Kidney capillary endothelial cell (primary cell): ENCODE results near the gene ITGA6.

Source experiments
- DNase-seq: peaks from one replicate; pipeline ENCODE4 v3.0.0-alpha.2; 2018; ENCODE audit warnings: low spot score

Gene ITGA6

DNA sequence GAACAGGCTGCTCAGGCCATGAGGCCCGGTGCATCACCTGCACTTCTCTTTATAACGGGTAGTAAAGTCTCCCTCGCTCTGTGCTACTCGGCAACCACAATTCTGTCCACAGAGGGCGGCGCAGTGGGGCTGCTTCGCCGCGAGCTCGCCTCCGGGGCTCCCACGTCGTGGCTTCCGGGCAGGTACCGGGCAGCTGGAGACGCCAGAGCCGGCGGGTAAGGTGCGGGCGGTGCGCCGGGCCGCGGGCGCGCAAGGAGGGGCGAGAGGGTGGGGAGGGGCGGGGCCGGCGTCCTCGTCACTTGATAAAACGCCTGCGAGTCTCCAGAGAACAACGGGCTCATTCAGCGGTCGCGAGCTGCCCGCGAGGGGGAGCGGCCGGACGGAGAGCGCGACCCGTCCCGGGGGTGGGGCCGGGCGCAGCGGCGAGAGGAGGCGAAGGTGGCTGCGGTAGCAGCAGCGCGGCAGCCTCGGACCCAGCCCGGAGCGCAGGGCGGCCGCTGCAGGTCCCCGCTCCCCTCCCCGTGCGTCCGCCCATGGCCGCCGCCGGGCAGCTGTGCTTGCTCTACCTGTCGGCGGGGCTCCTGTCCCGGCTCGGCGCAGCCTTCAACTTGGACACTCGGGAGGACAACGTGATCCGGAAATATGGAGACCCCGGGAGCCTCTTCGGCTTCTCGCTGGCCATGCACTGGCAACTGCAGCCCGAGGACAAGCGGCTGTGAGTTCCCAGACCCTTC lies at the start of gene ITGA6:
Gene ITGA6, plus strand, starts transcription at position 331 of the 734 bp plus-strand sequence.
- DNase-seq: no peak

DNA sequence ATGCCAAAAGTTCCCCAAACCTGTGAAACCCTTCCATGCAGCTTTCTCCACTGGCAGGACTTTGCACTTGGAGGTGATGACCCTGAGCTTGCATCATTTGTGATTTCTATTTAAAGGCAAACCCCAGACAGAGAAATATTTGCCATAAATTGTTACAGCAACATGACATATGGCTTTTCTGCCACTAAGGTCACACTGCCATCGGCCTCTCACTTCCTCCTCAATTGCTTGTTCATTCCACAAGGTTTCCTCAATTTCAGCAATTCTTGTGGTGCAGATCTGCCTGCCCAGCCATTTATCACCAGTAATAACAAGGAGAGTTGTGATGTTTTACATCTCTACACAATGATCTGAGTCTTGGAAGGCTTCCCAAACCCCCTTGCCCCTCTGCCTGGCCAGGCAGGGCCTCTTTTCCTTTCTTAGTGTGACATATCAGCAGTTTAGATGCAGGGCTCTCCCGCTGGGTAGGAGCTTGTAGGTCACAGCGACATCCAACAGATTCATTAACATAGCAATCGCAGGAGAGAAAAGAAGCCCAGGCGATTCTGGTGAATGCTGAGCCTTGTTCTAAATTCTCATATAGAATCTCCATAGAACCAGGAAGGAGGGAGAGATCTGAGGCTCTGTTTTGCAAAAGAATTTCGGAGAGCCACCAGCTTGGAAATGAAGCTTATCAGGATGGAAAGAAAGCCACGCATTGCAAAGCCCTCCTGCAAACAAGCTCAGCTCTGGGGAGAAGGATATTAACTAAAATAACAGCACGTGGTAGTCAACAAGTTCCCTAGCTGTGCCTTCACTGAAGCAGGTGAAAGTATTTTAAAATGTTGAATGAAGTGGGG lies 46.7 kb upstream of the ITGA6 start:
- no peak for DNase-seq

- DNase-seq: no peak
Measured at GRCh38 chr2:172381275-172382027, 45.9 kb upstream of the ITGA6 start.

DNA sequence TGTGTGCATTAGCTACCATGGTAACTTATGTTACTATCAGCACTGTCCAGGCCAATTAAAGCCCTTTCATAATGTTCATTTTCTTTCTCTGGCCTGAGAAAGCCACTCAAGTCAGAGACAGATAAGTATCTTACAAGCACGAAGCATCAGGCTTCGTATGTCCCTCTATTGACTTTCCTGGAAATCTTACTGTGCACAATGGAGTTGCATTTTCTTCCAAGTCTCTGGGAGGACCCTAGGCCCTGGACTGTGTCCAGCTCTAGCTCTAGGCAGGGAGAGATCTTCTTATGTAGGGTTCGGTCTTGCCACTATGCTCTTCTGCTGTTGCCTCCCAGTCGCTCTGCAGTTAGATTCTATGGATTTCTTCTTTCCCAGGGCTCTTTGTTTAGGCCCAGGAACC lies 40.0 kb upstream of the ITGA6 start:
- no peak for DNase-seq

DNA sequence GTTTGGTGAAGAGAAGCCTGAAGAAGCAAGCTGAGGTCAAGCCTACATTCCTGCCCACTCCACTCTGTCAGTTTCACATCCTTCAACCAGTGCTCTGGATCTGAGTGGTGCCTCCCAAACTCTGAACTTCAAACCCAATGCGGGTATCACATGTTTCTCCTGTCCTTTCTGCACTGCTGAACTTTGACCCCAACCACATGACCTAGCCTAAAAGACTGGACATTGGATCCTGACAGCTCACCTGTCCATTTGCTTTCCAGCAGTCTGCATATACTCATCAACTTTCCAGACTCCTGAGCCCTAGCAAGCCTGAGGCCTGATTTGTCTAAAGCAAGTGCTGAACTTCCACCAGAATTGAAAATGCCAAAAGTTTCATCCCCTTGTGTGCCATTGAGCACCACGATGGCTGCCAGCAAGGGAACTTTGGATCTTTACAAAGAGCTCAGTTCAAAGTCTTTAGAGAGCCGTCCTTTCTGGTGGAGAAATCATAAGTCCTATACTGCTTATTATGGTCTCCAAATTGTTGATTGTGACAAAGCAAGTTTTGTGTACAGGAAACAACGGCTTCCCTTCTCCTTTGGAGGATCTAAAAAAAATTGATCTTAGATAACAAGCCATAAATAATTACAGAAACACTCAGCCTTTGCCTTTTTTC lies 37.6 kb upstream of the ITGA6 start:
- DNase-seq: no peak

DNA sequence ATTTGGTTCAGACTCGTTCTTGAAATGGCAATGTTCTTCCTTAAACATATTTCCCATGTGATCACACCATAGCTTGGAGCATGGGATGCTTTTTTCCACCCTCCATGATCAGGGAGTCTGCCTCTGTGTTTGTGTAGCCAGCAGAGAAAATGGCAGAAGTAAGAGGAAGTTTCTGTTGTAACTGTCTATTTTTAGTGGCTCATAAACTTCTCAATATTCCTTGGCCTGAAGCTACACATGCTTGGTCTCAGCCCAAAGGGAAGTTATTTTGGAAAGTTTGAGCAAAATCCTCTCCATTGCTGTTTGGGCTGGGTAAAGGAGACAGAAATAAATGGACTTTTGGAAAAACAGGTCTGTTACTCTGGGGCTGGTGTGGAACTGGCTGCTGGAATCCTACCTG lies 33.4 kb upstream of the ITGA6 start:
- DNase-seq: no peak

DNA sequence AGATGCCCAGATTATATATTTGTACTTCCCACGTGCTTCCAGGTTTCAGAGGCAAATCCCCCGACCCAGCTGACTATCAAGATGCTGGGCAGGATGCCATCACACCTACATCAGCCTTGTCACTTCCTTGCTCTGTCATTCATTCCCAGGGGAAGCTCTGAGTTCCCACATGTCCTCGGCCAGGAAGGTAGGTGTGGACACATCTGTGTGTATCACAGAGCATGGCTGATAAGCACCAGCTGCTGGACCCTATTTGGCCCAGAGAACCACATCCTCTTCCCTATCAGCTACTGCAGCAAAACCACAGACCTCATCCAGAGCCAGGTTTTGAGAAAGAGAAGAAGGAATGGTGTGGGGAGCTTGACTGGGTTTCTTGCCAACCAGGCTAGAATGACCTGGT lies 31.9 kb upstream of the ITGA6 start:
- DNase-seq: no peak

DNA sequence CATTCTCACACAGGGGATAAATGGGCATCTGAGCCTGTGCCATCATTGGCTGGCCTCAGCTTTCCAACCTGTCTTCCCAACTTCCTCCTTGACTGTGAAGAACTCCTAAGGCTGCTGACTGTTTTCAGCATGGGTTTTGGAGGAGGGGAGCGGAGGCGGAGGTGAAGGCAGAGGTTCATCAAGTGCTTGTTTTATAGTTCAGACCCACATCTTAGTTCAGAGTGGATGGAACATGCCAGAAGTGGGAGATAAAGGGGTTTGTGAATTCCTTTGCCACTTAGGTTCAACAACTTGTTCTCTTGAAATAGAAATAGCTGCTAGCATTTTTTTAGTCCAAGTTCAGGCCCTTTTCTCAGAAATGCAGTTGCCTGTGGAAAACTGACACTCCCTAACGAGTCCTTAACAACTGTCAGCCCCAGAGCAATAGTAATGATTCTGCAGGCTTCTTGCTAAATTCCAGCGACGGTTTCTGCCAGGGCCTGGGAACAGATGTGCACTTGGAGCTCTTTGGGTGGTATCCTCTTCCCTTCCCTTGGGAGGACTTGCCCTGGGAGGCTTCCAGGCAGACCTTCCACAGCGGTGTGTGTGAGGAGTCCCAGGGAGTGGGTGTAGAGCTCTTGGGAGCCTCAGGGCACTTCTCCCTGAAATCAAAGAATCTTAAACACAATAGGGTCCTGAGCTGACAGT lies 30.1 kb upstream of the ITGA6 start:
- DNase-seq: no peak

GRCh38 chr2:172398440-172398839 lies 28.9 kb upstream of the ITGA6 start:
- DNase-seq: no peak

GRCh38 chr2:172399765-172400164 lies 27.6 kb upstream of the ITGA6 start:
- DNase-seq: no peak

DNA sequence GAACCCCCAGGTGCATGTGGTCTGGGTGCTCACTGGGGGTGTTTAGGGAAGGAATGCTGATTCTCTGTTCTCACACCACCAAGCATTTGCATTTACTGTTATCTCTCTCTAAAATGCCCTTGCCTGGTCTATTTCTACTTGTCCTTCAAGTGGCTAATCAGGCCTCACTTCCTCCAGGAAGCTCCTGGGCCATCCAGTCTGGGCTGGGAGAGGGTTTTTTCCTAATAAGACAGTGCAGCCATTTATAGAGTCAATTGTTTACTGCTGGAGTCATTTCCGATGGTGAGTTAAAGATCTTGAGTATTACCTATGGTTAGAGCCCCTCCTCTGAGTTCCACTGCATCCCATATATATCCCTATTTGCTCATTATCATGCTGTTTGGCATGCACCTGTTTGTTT lies 25.2 kb upstream of the ITGA6 start:
- peak; percentile 87 for DNase-seq

GRCh38 chr2:172403402-172403801 lies 24.0 kb upstream of the ITGA6 start:
- no peak for DNase-seq

- DNase-seq: no peak
Measured at GRCh38 chr2:172403881-172404468, 23.4 kb upstream of the ITGA6 start.

GRCh38 chr2:172404824-172405223 lies 22.6 kb upstream of the ITGA6 start:
- DNase-seq: peak; percentile 84

DNA sequence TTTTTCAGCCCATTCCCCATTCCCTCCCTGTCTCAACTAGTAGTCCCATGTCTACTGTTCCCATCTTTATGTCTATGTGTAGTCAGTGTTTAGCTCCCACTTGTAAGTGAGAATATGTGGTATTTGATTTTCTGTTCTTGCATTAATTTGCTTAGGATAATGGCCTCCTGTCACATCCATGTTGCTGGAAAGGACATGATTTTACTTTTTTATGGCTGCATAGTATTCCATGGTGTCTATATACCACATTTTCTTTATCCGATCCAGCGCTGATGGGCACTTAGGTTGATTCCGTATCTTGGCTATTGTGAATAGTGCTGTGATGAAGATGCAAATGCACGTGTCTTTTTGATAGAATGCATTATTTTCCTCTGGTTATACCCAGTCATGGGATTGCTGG lies 21.7 kb upstream of the ITGA6 start:
- DNase-seq: no peak

- no peak for DNase-seq
Measured at GRCh38 chr2:172408143-172408766, 19.1 kb upstream of the ITGA6 start.

DNA sequence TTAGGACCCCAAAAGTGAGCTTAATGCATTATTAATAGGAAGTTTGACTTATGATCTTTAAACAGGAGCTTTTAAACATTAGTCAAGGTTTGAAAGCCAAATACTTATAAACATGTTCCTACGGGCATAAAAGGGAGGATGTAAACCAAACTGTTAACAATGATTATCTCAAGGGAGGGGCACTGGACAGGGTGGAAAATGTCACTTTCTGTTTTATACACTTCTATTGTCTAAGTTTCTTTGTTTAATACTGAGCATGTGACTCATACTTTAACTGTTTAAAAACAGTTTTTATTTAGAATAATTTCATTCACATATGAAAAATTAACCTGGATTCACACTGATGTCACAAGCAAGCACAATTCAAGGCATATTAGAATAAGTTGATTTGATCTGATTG lies 18.3 kb upstream of the ITGA6 start:
- DNase-seq: no peak

DNA sequence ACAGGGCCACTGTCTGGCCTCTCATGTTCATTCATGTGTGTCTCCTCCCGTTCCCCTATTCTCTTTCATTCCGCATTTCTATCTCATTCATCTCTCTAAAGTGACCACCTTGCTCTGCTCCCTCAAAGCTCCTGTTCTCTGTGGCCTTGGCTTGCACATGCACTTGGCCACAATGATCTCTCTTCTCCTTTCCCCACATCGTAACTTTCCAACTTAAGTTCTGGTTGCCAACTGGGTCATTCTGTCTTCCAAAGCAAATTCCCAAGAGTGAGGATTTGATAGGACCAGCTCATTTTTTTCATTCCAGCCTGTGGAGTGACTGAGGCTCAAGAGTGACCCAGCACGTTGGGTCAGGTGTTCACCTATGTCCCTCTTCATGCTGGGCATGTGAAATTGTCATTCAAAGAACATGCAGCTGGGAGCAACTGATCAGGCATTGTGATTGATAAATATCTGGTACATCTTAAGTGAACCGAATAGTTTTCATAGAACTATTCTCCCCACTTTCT lies 14.3 kb upstream of the ITGA6 start:
- DNase-seq: no peak

- DNase-seq: no peak
Measured at GRCh38 chr2:172415157-172415864, 12.1 kb upstream of the ITGA6 start.

DNA sequence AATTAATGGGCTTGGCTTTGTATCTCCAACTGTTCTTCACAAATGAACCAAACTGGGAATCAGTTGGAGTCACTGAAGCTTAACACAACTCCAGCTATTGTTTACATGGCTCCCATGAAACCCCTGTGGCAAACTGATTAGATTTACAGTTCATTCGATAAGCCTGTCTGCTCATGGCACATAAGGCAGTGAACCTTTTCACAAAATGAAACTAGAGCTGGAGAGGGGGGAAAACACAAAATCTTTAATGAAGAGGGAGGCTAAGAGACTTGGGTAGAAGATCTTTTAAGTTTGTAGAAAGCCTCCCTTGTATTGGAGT lies 11.6 kb upstream of the ITGA6 start:
- DNase-seq: no peak
